AG04449 (cell line): ENCODE measurements around the gene MIEF1.
"Not testable (repeated sequence)": the region's sequence is repeated elsewhere in the genome, so short reads cannot be mapped to it uniquely, and the experiment has no call there.

ENCODE experiments used
- CTCF ChIA-PET: fragments of 350-600 bp; formaldehyde crosslinking; extraction: SDS; loops from one replicate; lab custom pipeline; 2021; ENCODE audit warnings: antibody characterized with exemption; lab: Yijun Ruan, JAX
- POLR2A ChIA-PET: fragments of 400-600, 350-600 bp; formaldehyde crosslinking; extraction: SDS; loops from one replicate; lab custom pipeline; 2020; ENCODE audit warnings: antibody characterized with exemption, inconsistent platforms; lab: Yijun Ruan, JAX
- DNase-seq: peaks from one replicate; pipeline ENCODE4 v3.0.0-alpha.2; 2010; ENCODE audit warnings: low read depth, low spot score
- H3K4me3 ChIP-seq: 2 replicates; pipeline ENCODE4 v1.5.1; 2011; ENCODE audit warnings: low read depth, mild to moderate bottlenecking, control low read depth, low read length
- CTCF ChIP-seq: IDR thresholded peaks from one replicate; pipeline ENCODE4 v1.5.1; 2011; ENCODE audit warnings: mild to moderate bottlenecking, moderate library complexity, low read length, control low read depth, inconsistent platforms; ENCODE audit not compliant: insufficient read depth; ENCODE audit errors: missing control alignments

MIEF1 gene

GRCh38 chr22:39517470-39517869, 15.4 kb downstream of the MIEF1 start:
- TF ChIP-seq CTCF: no peak
- ChIA-PET CTCF (interaction anchor here (1.0 to 10.6 kb wide), 10 partner anchors 8 to 347 kb away, joined by 3 to 172 read pairs (median 6); partner anchors contain the start of gene MIEF1), POLR2A (interaction anchor here (1.9 kb wide), 1 partner anchor 199 kb away, joined by 4 read pairs; no protein-coding TSS in a partner anchor)
- H3K4me3 ChIP-seq: no peak overlapping the region
- no peak for DNase-seq

DNA sequence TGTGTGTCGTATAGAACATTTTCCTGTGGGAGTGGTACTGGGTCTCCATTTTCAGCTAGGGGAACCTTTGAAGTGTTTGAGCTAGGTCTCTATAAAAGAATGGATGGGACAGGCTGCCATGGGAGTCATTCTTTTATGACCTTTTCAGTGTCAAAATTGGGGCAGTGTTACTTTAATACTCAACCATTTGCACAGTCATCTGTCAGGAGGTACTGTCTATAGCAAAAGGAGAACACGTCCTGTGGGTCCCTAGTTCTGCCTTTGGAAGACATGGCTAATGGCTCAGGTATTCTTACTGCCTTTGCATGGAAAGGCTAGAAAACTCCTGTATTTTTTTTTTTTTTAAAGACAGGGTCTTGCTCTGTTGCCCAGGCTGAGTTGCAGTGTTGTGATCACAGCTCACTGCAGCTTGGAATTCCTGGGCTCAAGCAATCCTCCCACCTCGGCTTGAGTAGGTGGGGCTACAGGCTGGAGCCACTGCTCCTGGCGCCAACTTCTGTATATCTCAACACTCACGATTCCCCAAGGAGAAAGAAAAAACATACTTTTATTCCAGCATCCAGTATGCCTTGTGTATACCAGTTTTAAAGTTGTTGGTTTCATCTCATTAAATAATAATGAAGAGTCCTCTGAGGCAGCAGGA, 16.2 kb downstream of the MIEF1 start:
- ChIA-PET CTCF (interaction anchor here (1.0 to 10.6 kb wide), 9 partner anchors 9 to 348 kb away, joined by 3 to 172 read pairs (median 6); partner anchors contain the start of gene MIEF1), POLR2A (no interaction called here)
- no peak for DNase-seq
- H3K4me3 ChIP-seq: no peak overlapping the region
- no peak for TF ChIP-seq CTCF

- TF ChIP-seq CTCF: no peak
- no peak for DNase-seq
- peak overlapping the region; percentile 94 for H3K4me3 ChIP-seq
- ChIA-PET CTCF (interaction anchor here (1.0 to 10.6 kb wide), 8 partner anchors 10 to 26 kb away, joined by 3 to 172 read pairs (median 13); partner anchors contain the start of gene MIEF1), POLR2A (interaction anchor here (0.6 to 2.2 kb wide), 23 partner anchors 8 to 730 kb away, joined by 3 to 37 read pairs (median 4); partner anchors contain the start of genes CBX7, MIEF1, RPL3 and SYNGR1)
These were observed 17.0 kb downstream of the MIEF1 start for GRCh38 chr22:39518996-39519680.

- POLR2A ChIA-PET: interaction anchor here (0.6 to 2.2 kb wide), 26 partner anchors 9 to 731 kb away, joined by 3 to 37 read pairs (median 3); partner anchors contain the start of genes CBX7, MIEF1, RPL3 and SYNGR1
- CTCF ChIA-PET: interaction anchor here (1.0 to 2.2 kb wide), 4 partner anchors 9 to 24 kb away, joined by 3 to 8 read pairs (median 4); no protein-coding TSS in a partner anchor
- peak overlapping the region; percentile 94 for H3K4me3 ChIP-seq
- DNase-seq: no peak
- peak; percentile 37 for TF ChIP-seq CTCF
These were observed 17.7 kb downstream of the MIEF1 start for GRCh38 chr22:39519681-39520225.

- peak; percentile 98 for DNase-seq
- POLR2A ChIA-PET: interaction anchor here (0.6 to 2.2 kb wide), 26 partner anchors 9 to 732 kb away, joined by 3 to 37 read pairs (median 3); partner anchors contain the start of genes CBX7, MIEF1, RPL3 and SYNGR1
- TF ChIP-seq CTCF: no peak
- peak within 1 kb of the TSS; percentile 94 for H3K4me3 ChIP-seq
- CTCF ChIA-PET: interaction anchor here (1.0 to 11.5 kb wide), 5 partner anchors 8 to 203 kb away, joined by 3 to 84 read pairs (median 4); partner anchors contain the start of gene RPL3
These were observed 18.4 kb downstream of the MIEF1 start, which contains the start of gene ATF4 for GRCh38 chr22:39520226-39521105. Gene ATF4, plus strand, starts transcription at chr22:39520562. Its CDS starts 884 bp downstream, at chr22:39521446.

DNA sequence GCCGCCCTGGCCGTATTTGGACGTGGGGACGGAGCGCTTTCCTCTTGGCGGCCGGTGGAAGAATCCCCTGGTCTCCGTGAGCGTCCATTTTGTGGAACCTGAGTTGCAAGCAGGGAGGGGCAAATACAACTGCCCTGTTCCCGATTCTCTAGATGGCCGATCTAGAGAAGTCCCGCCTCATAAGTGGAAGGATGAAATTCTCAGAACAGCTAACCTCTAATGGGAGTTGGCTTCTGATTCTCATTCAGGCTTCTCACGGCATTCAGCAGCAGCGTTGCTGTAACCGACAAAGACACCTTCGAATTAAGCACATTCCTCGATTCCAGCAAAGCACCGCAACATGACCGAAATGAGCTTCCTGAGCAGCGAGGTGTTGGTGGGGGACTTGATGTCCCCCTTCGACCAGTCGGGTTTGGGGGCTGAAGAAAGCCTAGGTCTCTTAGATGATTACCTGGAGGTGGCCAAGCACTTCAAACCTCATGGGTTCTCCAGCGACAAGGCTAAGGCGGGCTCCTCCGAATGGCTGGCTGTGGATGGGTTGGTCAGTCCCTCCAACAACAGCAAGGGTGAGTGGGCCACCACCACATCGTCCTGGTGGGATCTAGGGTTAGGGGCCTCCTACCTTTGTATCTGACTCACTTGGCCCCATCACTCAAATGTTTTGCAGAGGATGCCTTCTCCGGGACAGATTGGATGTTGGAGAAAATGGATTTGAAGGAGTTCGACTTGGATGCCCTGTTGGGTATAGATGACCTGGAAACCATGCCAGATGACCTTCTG, 19.2 kb downstream of the MIEF1 start:
- not testable (repeated sequence) for DNase-seq

DNA sequence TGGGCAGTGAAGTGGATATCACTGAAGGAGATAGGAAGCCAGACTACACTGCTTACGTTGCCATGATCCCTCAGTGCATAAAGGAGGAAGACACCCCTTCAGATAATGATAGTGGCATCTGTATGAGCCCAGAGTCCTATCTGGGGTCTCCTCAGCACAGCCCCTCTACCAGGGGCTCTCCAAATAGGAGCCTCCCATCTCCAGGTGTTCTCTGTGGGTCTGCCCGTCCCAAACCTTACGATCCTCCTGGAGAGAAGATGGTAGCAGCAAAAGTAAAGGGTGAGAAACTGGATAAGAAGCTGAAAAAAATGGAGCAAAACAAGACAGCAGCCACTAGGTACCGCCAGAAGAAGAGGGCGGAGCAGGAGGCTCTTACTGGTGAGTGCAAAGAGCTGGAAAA, 20.0 kb downstream of the MIEF1 start:
- ChIA-PET CTCF (interaction anchor here (1.1 to 11.5 kb wide), 3 partner anchors 26 to 349 kb away, joined by 3 to 222 read pairs (median 84); partner anchors contain the start of gene RPL3), POLR2A (interaction anchor here (0.6 to 5.6 kb wide), 8 partner anchors 9 to 729 kb away, joined by 3 to 59 read pairs (median 4); partner anchors contain the start of genes RPL3 and TAB1)
- H3K4me3 ChIP-seq: peak overlapping the region; percentile 94
- not testable (repeated sequence) for DNase-seq

More for the DNA sequence above, 19.2 kb downstream of the MIEF1 start:
- H3K4me3 ChIP-seq: peak overlapping the region; percentile 94
- ChIA-PET CTCF (interaction anchor here (2.2 to 11.5 kb wide), 2 partner anchors 7 to 204 kb away, joined by 8 to 84 read pairs; partner anchors contain the start of gene RPL3), POLR2A (interaction anchor here (1.0 to 2.2 kb wide), 6 partner anchors 20 to 523 kb away, joined by 3 to 37 read pairs (median 10); partner anchors contain the start of gene RPL3)
